Right cardiac atrium (tissue), 5 donors: ENCODE measurements around the gene VPS29. TPM values are rescaled to one million over a fixed set of nuclear protein-coding genes. Genes with fewer than 3 reads are reported as not detected.
"Not testable (repeated sequence)": the region's sequence is repeated elsewhere in the genome, so short reads cannot be mapped to it uniquely, and the experiment has no call there.

Experiments used
- ATAC-seq, 2 donors: fragments of 200-7000 bp; cut with Tn5 transposase; one replicate each; pipeline versions ENCODE4 v1.8.0 to v1.9.1; 2020; ENCODE audit warnings: moderate library complexity in 2 of 2, mild to moderate bottlenecking in 1 of 2
- DNase-seq, 3 donors: peaks; one replicate each; pipeline ENCODE4 v3.0.0-alpha.2; 2020
- H3K27ac ChIP-seq: one replicate; pipeline ENCODE4 v1.5.1; 2013; ENCODE audit warnings: mild to moderate bottlenecking, low read length, control low read depth, moderate library complexity
- H3K27me3 ChIP-seq: one replicate; pipeline ENCODE4 v1.6.1; 2013; ENCODE audit not compliant: control insufficient read depth, insufficient read depth
- H3K4me1 ChIP-seq: one replicate; pipeline ENCODE4 v1.6.1; 2013; ENCODE audit warnings: low read length; ENCODE audit not compliant: control insufficient read depth, insufficient read depth
- H3K4me3 ChIP-seq: one replicate; pipeline ENCODE4 v1.5.1; 2013; ENCODE audit warnings: low read length, control low read depth
- H3K9me3 ChIP-seq: one replicate; pipeline ENCODE4 v1.6.1; 2013; ENCODE audit warnings: low read length; ENCODE audit not compliant: control insufficient read depth
- WGBS: extraction: QIAGEN DNeasy Blood & Tissue Kit; methylation state at CpG from one replicate; pipeline ENCODE4 v1.1.7; 2013; 5-methylcytosine and 5-hydroxymethylcytosine counted together
- intact Hi-C, 4 donors: fragments of 100-400 bp; cut with DNase I; formaldehyde crosslinking; loops; one replicate each; pipeline versions ENCODE4 v1.11.0 to v1.14.0; 2022 to 2023
- polyA plus RNA-seq: library from polyadenylated mRNA; stranded (reverse); fragments of 200-250 nt; gene quantifications from one replicate; pipeline ENCODE4 v1.2.3, GENCODE V29; 2013
- total RNA-seq, 4 donors: library from RNA; stranded (reverse); fragmentation: NEBNext Ultra II Directional; extraction: Animal tissue kit (Norgen Biotek cat#: 25700); gene quantifications; one replicate each; pipeline ENCODE4 v1.2.1, GENCODE V29; 2021
- donor health status: healthy with polysubstance abuse.
- donor health status: DM: no; HTN: yes; CAD: no.
- donor health status: DM: no; HTN: no; CAD: no.
- donor health status: DM: no; HTN: yes; CAD: no; lungs with severe emphysema.
- donor health status: DM: yes; HTN: yes; CAD: no.

The VPS29 gene
- total and polyA plus RNA-seq, 5 donors = 74.3 to 151 (median 88.8) TPM

DNA sequence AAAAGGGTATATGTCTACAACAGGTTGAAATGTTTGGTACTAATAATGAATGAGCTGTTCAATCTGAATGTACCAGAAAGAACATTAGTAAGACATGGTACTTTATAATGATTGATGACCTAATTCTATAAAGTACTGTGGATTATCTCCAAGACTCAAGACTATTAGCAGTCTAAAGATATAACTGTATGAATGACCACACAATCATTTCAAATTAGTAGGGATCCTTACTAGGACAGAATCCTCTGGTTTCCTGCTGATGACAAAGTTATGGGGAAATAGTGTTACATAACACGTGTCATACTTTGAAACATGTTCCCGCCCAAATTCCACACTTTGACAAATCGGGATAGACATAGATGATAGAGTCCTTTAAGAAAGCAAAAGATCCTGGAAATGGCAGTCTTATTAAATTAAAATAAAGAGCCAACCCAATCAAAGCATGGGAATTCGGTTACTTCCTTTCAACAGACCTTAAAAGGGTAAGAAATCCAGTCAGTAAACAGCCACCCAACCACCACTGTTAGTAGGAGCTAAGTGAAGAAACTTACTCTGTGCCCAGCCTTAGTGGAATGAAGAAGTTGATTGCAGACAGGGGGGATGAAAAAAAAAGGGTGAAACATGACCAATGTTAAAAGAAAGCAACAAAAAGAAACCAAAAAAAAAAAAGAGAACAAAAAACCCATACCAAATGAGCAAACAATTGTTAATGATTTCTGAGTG is 2.8 kb downstream of the VPS29 start:
- H3K9me3 ChIP-seq = no peaks in the 10 kb centered on the region
- peaks cover 3% of the 10 kb centered on the region for H3K4me1 ChIP-seq
- no peak for ATAC-seq
- 50% methylated on average over 4 of the region's 4 CpGs for WGBS
- no peaks in the 10 kb centered on the region for H3K27me3 ChIP-seq
- intact Hi-C loops = no loop called here
- no peak overlapping the region for H3K4me3 ChIP-seq
- DNase-seq = no peak
- H3K27ac ChIP-seq = no peak overlapping the region

DNA sequence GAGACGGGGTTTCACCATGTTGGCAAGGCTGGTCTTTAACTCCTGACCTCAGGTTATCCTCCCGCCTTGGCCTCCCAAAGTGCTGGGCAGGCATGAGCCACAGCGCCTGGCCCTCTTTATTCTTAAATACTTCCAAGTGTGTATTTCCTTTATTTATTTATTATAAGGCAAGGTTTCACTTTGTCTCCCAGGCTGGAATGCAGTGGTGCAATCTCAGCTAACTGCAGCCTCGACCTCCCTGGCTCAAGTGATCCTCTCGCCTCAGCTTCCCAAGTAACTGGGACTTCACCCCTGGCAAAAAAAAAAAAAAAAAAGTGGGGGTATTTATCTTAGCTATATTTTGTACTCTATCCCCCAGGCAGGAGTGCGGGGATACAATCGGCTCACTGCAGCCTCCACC is 26.5 kb downstream of the VPS29 start:
- no peak for ATAC-seq
- no peaks in the 10 kb centered on the region for H3K4me1 ChIP-seq
- no peak for DNase-seq
- no peak overlapping the region for H3K4me3 ChIP-seq
- no peaks in the 10 kb centered on the region for H3K9me3 ChIP-seq
- H3K27ac ChIP-seq = no peak overlapping the region
- WGBS = over 99% methylated on average over 7 of the region's 7 CpGs
- intact Hi-C loops = no loop called here
- no peaks in the 10 kb centered on the region for H3K27me3 ChIP-seq

- DNase-seq = peak; percentile 97 to 98 (median 98)
- peak within 1 kb of the TSS; percentile 91 for H3K27ac ChIP-seq
- no peaks in the 10 kb centered on the region for H3K27me3 ChIP-seq
- under 1% methylated on average over 78 of the region's 78 CpGs for WGBS
- intact Hi-C loops = no loop called here
- ATAC-seq = peak; percentile 96
- H3K9me3 ChIP-seq = no peaks in the 10 kb centered on the region
- peak within 1 kb of the TSS; percentile 69 for H3K4me3 ChIP-seq
- no peaks in the 10 kb centered on the region for H3K4me1 ChIP-seq
Observed at GRCh38 chr12:110468214-110469048, 33.5 kb downstream of the VPS29 start, which contains the start of the genes FAM216A and GPN3. FAM216A (plus strand) TSS chr12:110468845; CDS start chr12:110468876, 31 bp downstream. GPN3 (minus strand) TSS chr12:110468257; CDS start chr12:110468203, 54 bp downstream.

DNA sequence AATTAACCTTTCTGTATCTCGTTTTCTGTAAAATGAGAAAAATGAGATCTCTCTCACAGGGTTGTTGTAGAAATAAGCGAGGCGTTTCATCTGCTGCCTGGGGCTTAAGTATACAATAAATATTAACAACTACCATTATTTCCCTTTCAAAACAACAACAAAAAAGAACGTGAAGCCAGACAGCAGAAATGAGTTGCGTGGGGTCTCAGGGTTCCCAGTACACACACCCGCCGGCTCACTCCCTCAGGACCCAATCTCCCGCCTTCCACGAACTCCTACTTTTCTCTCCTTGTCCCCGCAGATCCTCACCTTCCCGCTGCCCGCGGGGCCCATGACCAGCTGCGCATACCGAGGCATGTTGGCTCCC is 34.1 kb downstream of the VPS29 start:
- DNase-seq (no peak), ATAC-seq (no peak)
- WGBS = under 1% methylated on average over 15 of the region's 15 CpGs
- intact Hi-C loops = no loop called here
- Histone ChIP-seq H3K27me3 (no peaks in the 10 kb centered on the region), H3K27ac (peak overlapping the region; percentile 16), H3K4me1 (no peaks in the 10 kb centered on the region), H3K9me3 (no peaks in the 10 kb centered on the region), H3K4me3 (peak overlapping the region; percentile 69)

DNA sequence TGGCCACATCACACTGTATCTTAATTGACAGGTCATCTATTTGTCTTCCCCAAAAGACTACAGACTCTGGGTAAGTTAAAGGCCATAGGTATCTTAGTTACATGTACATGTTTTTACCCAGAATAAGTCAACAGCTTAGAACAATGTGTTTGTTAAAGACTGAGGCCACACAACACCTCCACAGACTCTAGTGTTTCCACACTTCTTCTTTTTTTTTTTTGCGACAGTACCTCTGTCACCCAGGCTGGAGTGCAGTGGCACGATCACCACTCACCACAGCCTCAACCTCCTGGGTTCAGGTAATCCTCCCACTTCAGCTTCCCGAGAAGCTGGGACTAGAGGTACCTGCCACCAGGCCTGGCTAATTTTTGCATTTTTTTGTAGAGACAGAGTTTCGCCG is 35.1 kb downstream of the VPS29 start:
- no peak for DNase-seq
- no peaks in the 10 kb centered on the region for H3K4me1 ChIP-seq
- no peak overlapping the region for H3K27ac ChIP-seq
- 78% methylated on average over 5 of the region's 5 CpGs for WGBS
- intact Hi-C loops = no loop called here
- H3K9me3 ChIP-seq = no peaks in the 10 kb centered on the region
- no peak overlapping the region for H3K4me3 ChIP-seq
- ATAC-seq = no peak
- H3K27me3 ChIP-seq = no peaks in the 10 kb centered on the region

DNA sequence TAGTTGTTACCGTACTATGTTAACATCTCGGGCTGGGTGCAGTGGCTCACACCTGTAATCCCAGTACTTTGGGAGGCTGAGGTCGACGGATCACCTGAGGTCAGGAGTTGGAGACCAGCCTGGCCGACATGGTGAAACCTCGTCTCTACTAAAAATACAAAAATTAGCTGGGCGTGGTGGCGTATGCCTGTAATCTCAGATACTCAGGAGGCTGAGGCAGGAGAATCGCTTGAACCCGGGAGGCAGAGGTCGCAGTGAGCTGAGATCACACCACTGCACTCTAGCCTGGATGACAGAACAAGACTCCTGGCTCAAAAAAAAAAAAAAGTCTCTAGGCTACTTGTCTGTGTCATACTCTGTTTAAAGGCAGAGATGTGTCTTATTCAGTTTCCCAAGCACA is 36.1 kb downstream of the VPS29 start:
- H3K27me3 ChIP-seq, H3K4me1 ChIP-seq, H3K27ac ChIP-seq, H3K9me3 ChIP-seq, DNase-seq, ATAC-seq, intact Hi-C loops, H3K4me3 ChIP-seq: not testable (repeated sequence)
- whole genome bisulfite sequencing = 91% methylated on average over 11 of the region's 11 CpGs

DNA sequence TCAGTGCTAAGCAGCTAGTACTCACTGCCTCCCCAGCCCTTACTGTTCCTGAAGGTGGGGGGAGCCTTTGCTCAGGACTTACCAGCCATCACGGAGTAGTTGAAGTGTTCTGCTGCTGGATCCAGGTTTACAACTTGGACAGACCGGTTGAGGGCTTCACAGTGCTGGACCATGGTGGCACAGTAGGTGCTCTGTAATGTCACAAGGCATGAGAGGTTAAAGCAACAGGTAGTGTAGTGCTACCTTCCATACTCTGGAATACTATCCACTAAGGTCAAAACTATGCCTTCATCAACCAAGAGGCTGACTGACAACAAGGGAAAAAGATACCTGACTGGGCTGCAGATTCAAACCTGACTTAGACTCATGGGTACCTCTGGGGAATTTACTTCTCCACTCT is 36.9 kb downstream of the VPS29 start:
- WGBS = 88% methylated on average over 2 of the region's 2 CpGs
- no peaks in the 10 kb centered on the region for H3K9me3 ChIP-seq
- DNase-seq (no peak), ATAC-seq (no peak)
- no peaks in the 10 kb centered on the region for H3K27me3 ChIP-seq
- no peak overlapping the region for H3K27ac ChIP-seq
- intact Hi-C loops = no loop called here
- H3K4me3 ChIP-seq = no peak overlapping the region
- H3K4me1 ChIP-seq = no peaks in the 10 kb centered on the region

DNA sequence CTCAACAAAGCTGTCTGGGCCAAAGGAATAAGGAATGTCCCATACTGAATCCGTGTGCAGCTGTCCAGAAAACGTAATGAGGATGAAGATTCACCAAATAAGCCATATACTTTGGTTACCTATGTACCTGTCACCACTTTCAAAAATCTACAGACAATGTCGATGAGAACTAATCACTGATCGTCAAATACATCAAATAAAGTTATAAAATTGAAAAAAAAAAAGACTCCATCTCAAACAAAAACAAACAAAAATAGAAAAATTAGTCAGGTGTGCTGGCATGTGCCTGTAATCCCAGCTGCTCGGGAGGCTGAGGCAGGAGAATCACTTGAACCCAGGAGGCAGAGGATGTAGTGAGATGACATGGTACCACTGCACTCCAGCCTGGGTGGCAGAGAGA is 40.7 kb downstream of the VPS29 start:
- 90% methylated on average over 5 of the region's 5 CpGs for WGBS
- ATAC-seq, H3K4me1 ChIP-seq, intact Hi-C loops, H3K27me3 ChIP-seq, DNase-seq, H3K27ac ChIP-seq, H3K4me3 ChIP-seq, H3K9me3 ChIP-seq: not testable (repeated sequence)

DNA sequence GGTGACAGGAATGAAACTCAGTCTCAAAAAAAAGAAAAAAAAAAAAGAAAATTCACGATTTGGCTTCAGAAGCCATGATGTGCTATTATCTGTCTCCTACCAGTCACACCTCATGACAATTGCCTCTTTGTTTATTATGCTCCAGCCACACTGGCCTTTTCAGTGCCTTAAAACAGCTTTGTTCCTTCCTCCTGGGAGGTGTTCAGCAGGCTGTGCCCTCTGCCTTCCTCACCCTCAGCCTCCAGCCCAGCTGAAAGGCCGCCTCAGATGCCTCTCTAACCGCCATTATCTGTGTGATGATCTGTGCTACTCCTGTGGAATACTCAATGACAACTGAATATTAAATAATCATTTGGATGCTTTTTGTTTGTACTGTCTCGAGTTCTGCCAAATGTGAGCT is 43.2 kb downstream of the VPS29 start:
- ATAC-seq = no peak
- DNase-seq = no peak
- intact Hi-C loops = loop anchor here in 1 of 4 donors (10.0 kb wide), 1 partner anchor 146 kb away; no protein-coding TSS in a partner anchor
- no peak overlapping the region for H3K27ac ChIP-seq
- H3K4me3 ChIP-seq = no peak overlapping the region
- no peaks in the 10 kb centered on the region for H3K4me1 ChIP-seq
- no peaks in the 10 kb centered on the region for H3K9me3 ChIP-seq
- no peaks in the 10 kb centered on the region for H3K27me3 ChIP-seq
- 88% methylated on average over 4 of the region's 4 CpGs for WGBS

GRCh38 chr12:110453569-110454296 is 48.2 kb downstream of the VPS29 start:
- WGBS = 94% methylated on average over 4 of the region's 4 CpGs
- Histone ChIP-seq H3K4me3 (no peak overlapping the region), H3K9me3 (no peaks in the 10 kb centered on the region), H3K4me1 (peaks cover 2% of the 10 kb centered on the region), H3K27me3 (no peaks in the 10 kb centered on the region), H3K27ac (no peak overlapping the region)
- ATAC-seq (no peak), DNase-seq (no peak)
- intact Hi-C loops = loop anchor here in 1 of 4 donors (10.0 kb wide), 1 partner anchor 151 kb away; no protein-coding TSS in a partner anchor
